ENCODE measurements around the gene TAF13.

GRCh38 chr1:109048335-109048734 is 27.5 kb downstream of the TAF13 start:
- no peak for TF ChIP-seq POLR2AphosphoS5 (IDR thresholded peaks at IDR 0.05; ENCODE audit: low read depth, low read length)
- TF ChIP-seq, protein P1, sequence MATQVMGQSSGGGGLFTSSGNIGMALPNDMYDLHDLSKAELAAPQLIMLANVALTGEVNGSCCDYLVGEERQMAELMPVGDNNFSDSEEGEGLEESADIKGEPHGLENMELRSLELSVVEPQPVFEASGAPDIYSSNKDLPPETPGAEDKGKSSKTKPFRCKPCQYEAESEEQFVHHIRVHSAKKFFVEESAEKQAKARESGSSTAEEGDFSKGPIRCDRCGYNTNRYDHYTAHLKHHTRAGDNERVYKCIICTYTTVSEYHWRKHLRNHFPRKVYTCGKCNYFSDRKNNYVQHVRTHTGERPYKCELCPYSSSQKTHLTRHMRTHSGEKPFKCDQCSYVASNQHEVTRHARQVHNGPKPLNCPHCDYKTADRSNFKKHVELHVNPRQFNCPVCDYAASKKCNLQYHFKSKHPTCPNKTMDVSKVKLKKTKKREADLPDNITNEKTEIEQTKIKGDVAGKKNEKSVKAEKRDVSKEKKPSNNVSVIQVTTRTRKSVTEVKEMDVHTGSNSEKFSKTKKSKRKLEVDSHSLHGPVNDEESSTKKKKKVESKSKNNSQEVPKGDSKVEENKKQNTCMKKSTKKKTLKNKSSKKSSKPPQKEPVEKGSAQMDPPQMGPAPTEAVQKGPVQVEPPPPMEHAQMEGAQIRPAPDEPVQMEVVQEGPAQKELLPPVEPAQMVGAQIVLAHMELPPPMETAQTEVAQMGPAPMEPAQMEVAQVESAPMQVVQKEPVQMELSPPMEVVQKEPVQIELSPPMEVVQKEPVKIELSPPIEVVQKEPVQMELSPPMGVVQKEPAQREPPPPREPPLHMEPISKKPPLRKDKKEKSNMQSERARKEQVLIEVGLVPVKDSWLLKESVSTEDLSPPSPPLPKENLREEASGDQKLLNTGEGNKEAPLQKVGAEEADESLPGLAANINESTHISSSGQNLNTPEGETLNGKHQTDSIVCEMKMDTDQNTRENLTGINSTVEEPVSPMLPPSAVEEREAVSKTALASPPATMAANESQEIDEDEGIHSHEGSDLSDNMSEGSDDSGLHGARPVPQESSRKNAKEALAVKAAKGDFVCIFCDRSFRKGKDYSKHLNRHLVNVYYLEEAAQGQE (IDR thresholded peaks at IDR 0.05; ENCODE audit: insufficient read depth in 1 of 2, low read depth in 2 of 2, low read length in 2 of 2), result no peak
